ENCODE measurements around the gene CADPS2.

CADPS2 gene

GRCh38 chr7:122709930-122710646 is 176.2 kb downstream of the CADPS2 start:
- Histone ChIP-seq H3K4me2 (ENCODE audit: low read depth, low read length, poor library complexity, severe bottlenecking) (no peak overlapping the region), H3K36me3 (ENCODE audit: insufficient read depth, low read length) (no peaks in the 10 kb centered on the region), H3K4me3 (ENCODE audit: low read length, poor library complexity, severe bottlenecking) (no peak overlapping the region), H3K4me1 (ENCODE audit: insufficient read depth, low read length, poor library complexity, severe bottlenecking) (no peaks in the 10 kb centered on the region), H3K27me3 (ENCODE audit: insufficient read depth, low read length, poor library complexity, severe bottlenecking) (no peaks in the 10 kb centered on the region), H3K79me2 (ENCODE audit: insufficient read depth, low read length) (no peaks in the 10 kb centered on the region), H4K20me1 (ENCODE audit: insufficient read depth, low read length, poor library complexity, severe bottlenecking) (no peaks in the 10 kb centered on the region), H3K9me3 (ENCODE audit: insufficient read depth, low read depth, low read length) (no peaks in the 10 kb centered on the region), H3K9me2 (replicated peaks; ENCODE audit: low read depth, low read length) (no peaks in the 10 kb centered on the region), H3K9ac (ENCODE audit: low read depth, low read length, poor library complexity, severe bottlenecking) (no peak overlapping the region), H2AFZ (ENCODE audit: low read length) (no peak overlapping the region), H3F3A (ENCODE audit: low read depth) (no peaks in the 10 kb centered on the region)
- TF ChIP-seq EZH2phosphoT487 (IDR thresholded peaks at IDR 0.05; ENCODE audit: borderline replicate concordance) = no peak
- TF ChIP-seq CTCF (conservative IDR thresholded peaks at IDR 0.05; ENCODE audit: low read length) = no peak

DNA sequence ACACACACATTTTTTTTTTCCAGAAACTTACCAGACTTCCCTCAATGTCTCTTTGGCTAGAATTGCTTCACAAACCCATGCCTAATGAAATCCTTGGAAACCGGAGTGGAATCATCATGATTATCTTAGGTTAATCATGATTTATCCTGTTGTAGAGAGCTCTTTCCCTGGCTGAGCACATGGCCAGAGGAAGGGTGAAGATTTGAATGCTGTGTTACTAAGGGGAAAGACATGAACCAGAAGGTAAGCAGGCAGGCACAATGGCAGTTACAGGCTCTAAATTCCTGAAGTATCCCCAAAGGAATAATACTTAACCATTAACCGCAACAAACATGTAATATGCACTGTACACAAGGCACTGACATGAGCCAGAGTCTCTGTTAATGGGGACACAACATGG is 179.4 kb downstream of the CADPS2 start:
- Histone ChIP-seq H3K4me1 (ENCODE audit: insufficient read depth, low read length, poor library complexity, severe bottlenecking) (no peaks in the 10 kb centered on the region), H3K4me3 (ENCODE audit: low read length, poor library complexity, severe bottlenecking) (no peak overlapping the region), H4K20me1 (ENCODE audit: insufficient read depth, low read length, poor library complexity, severe bottlenecking) (no peaks in the 10 kb centered on the region), H3K4me2 (ENCODE audit: low read depth, low read length, poor library complexity, severe bottlenecking) (no peak overlapping the region), H3K9ac (ENCODE audit: low read depth, low read length, poor library complexity, severe bottlenecking) (no peak overlapping the region), H3K36me3 (ENCODE audit: insufficient read depth, low read length) (no peaks in the 10 kb centered on the region), H3K9me3 (ENCODE audit: insufficient read depth, low read depth, low read length) (no peaks in the 10 kb centered on the region), H3K79me2 (ENCODE audit: insufficient read depth, low read length) (no peaks in the 10 kb centered on the region), H3K9me2 (replicated peaks; ENCODE audit: low read depth, low read length) (no peaks in the 10 kb centered on the region), H3K27me3 (ENCODE audit: insufficient read depth, low read length, poor library complexity, severe bottlenecking) (no peaks in the 10 kb centered on the region), H3F3A (ENCODE audit: low read depth) (no peaks in the 10 kb centered on the region), H2AFZ (ENCODE audit: low read length) (no peak overlapping the region)
- TF ChIP-seq EZH2phosphoT487 (IDR thresholded peaks at IDR 0.05; ENCODE audit: borderline replicate concordance) (no peak), CTCF (conservative IDR thresholded peaks at IDR 0.05; ENCODE audit: low read length) (no peak)

GRCh38 chr7:122702872-122703510 is 183.3 kb downstream of the CADPS2 start, which contains the start of gene RNF148:
Gene RNF148 (minus strand): TSS chr7:122702922. CDS start chr7:122702750, 172 bp downstream.
- Histone ChIP-seq H3K27me3 (ENCODE audit: insufficient read depth, low read length, poor library complexity, severe bottlenecking) (no peaks in the 10 kb centered on the region), H3K79me2 (ENCODE audit: insufficient read depth, low read length) (no peaks in the 10 kb centered on the region)

More at GRCh38 chr7:122702872-122703510, 183.3 kb downstream of the CADPS2 start, which contains the start of gene RNF148:
- TF ChIP-seq EZH2phosphoT487 (IDR thresholded peaks at IDR 0.05; ENCODE audit: borderline replicate concordance) (no peak), CTCF (conservative IDR thresholded peaks at IDR 0.05; ENCODE audit: low read length) (no peak)
- Histone ChIP-seq H3K36me3 (ENCODE audit: insufficient read depth, low read length) (no peaks in the 10 kb centered on the region), H3K4me1 (ENCODE audit: insufficient read depth, low read length, poor library complexity, severe bottlenecking) (no peaks in the 10 kb centered on the region), H3K4me3 (ENCODE audit: low read length, poor library complexity, severe bottlenecking) (no peak within 1 kb of the TSS), H3K4me2 (ENCODE audit: low read depth, low read length, poor library complexity, severe bottlenecking) (no peak within 1 kb of the TSS), H4K20me1 (ENCODE audit: insufficient read depth, low read length, poor library complexity, severe bottlenecking) (no peaks in the 10 kb centered on the region), H3K9ac (ENCODE audit: low read depth, low read length, poor library complexity, severe bottlenecking) (no peak within 1 kb of the TSS), H3F3A (ENCODE audit: low read depth) (no peaks in the 10 kb centered on the region), H2AFZ (ENCODE audit: low read length) (no peak within 1 kb of the TSS), H3K9me2 (replicated peaks; ENCODE audit: low read depth, low read length) (no peaks in the 10 kb centered on the region), H3K9me3 (ENCODE audit: insufficient read depth, low read depth, low read length) (no peaks in the 10 kb centered on the region)

Measured in Loucy (cell line).